GM18519 (cell line): Measurements from ENCODE around the gene CYP2D6.
"Not testable (repeated sequence)": the region's sequence is repeated elsewhere in the genome, so short reads cannot be mapped to it uniquely, and the experiment has no call there.

Source experiments
- ATAC-seq: cut with Tn5 transposase; IDR thresholded peaks from one replicate; pipeline ENCODE4 v1.9.1; 2021; ENCODE audit warnings: mild to moderate bottlenecking, moderate library complexity; ENCODE audit not compliant: unreplicated experiment, low FRiP score

The CYP2D6 gene

GRCh38 chr22:42160251-42160650, 29.6 kb upstream of the CYP2D6 start:
- ATAC-seq: no peak

- no peak for ATAC-seq
These were observed 28.0 kb upstream of the CYP2D6 start for GRCh38 chr22:42158456-42159132.

DNA sequence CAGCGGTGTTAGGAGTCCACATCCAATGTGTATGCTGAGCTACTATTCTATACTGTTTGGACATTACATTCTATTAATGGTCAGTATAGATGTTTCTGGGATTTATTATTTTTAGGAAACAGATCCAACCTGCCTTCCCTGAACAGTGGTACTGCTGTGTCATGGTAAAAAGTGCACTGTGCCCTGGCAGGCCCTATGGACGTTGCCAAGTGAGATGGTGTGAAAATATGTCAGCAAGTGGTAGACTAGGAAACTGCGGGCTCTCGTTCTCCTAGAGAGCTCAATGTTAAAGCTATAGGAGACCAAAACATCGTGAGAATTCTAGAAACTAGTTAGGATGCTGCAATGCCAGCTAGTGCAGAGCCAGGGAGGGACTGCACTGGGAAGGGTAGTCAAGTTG, 26.0 kb upstream of the CYP2D6 start:
- no peak for ATAC-seq

DNA sequence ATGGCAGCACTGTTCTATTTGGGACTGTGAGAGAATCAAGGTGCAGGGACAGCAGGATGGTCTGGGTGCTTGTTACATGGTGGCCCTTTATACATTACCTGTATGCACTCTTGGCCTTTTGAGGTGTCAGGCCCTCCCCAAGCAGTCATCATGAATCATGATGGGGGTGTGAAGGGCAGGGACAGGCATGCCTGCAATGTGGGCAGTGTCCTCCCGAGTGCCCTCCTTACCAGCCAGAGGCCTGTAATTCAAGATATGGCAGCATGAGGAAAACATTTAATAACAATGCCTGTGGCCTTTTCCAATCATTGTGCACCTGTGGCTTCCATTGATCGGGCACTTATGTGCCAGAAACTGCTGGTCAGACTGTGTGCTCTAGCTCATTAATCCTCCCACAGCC, 25.5 kb upstream of the CYP2D6 start:
- no peak for ATAC-seq

DNA sequence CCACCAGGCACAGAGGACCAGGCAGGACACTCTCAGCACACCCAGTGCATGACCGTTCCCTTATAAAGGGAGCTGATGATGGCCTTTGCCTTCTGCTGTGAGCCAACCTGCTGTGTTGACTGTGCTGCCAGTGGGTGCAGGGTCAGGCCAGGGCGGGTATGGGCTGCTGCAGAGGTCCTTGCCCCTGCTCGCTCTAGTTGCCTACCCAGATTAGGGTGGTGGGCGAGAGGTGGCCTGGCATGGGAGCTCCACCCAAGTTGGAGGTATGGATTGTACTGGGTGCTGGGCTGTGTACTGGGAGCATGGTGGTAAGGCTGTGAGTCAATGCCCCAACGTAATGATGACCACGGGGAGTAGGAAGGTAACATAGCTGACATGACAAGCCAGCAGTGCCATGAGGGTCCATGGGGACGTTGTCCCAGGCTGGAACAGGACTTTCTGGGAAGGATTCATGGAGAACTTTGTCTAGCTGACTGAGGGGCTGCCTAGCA, 24.5 kb upstream of the CYP2D6 start:
- ATAC-seq: no peak

GRCh38 chr22:42154293-42155052, 23.9 kb upstream of the CYP2D6 start:
- no peak for ATAC-seq

- no peak for ATAC-seq
These were observed 22.2 kb upstream of the CYP2D6 start for GRCh38 chr22:42152661-42153270.

- ATAC-seq: no peak
These were observed 21.5 kb upstream of the CYP2D6 start for GRCh38 chr22:42151924-42152635.

DNA sequence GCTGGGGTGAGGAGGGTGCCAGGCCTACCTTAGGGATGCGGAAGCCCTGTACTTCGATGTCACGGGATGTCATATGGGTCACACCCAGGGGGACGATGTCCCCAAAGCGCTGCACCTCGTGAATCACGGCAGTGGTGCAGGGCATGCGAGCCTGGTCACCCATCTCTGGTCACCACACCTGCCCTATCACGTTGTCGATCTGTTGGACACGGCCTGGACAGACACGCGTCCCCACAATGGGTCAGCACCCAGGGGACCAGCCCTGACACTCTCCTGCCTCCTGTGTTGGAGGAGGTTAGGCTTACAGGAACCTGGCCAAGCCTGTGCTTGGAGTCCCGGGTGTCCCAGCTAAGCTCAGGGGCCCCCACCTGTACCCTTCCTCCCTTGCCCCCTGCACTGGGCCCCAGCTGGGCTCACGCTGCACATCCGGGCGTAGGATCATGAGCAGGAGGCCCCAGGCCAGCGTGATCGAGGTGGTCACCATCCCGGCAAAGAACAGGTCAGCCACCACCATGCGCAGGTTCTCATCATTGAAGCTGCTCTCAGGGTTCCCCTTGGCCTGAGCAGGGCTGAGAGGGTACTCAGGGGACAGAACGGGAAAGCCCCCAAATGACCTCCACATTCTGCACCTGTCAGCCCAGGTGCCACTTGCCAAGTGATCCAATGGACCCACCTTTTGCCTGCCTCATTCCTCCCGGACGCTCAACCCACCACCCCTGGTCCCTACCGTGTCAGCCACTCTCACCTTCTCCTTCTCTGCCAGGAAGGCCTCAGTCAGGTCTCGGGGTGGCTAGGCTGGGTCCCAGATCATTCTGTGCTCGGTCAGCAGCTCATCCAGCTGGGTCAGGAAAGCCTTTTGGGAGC, 20.3 kb upstream of the CYP2D6 start:
- no peak for ATAC-seq

DNA sequence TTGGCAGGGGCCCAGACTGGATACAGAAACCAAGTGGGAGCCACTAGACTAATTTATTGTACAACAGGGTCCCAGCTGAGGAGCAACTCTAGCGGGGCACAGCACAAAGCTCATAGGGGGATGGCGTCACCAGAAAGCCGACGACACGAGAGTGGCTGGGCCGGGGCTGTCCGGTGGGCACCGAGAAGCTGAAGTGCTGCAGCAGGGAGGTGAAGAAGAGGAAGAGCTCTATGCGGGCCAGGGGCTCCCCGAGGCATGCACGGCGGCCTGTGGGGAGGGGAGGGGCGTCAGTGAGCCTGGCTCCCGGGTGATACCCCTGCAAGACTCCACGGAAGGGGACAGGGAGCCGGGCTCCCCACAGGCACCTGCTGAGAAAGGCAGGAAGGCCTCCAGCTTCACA, 19.2 kb upstream of the CYP2D6 start:
- ATAC-seq: not testable (repeated sequence)

- no peak for ATAC-seq
These were observed 14.6 kb upstream of the CYP2D6 start for GRCh38 chr22:42145175-42145574.

GRCh38 chr22:42143859-42144822, 13.5 kb upstream of the CYP2D6 start:
- not testable (repeated sequence) for ATAC-seq

GRCh38 chr22:42142771-42143461, 12.3 kb upstream of the CYP2D6 start:
- no peak for ATAC-seq

- ATAC-seq: not testable (repeated sequence)
These were observed 10.9 kb upstream of the CYP2D6 start for GRCh38 chr22:42141307-42142057.

GRCh38 chr22:42140153-42140552, 9.5 kb upstream of the CYP2D6 start:
- not testable (repeated sequence) for ATAC-seq

- not testable (repeated sequence) for ATAC-seq
These were observed 8.9 kb upstream of the CYP2D6 start for GRCh38 chr22:42139508-42139907.

GRCh38 chr22:42138972-42139371, 8.4 kb upstream of the CYP2D6 start:
- ATAC-seq: no peak
